WTC11 (cell line): Measurements from ENCODE around the gene SCAF11. TPM values are rescaled to one million over a fixed set of nuclear protein-coding genes. Genes with fewer than 3 reads are reported as not detected.

Experiments
- ATAC-seq: fragments of 200-7000 bp; cut with Tn5 transposase; 2 replicates; pipeline ENCODE4 v1.10.0; 2021; ENCODE audit warnings: mild to moderate bottlenecking, moderate library complexity
- CTCF ChIA-PET: fragments of 300-600 bp; sonication (Branson Sonifier 250); formaldehyde crosslinking; loops from one replicate; lab custom pipeline; 2021; ENCODE audit warnings: antibody characterized with exemption; lab: Charles Lee
- POLR2A ChIA-PET: fragments of 350-600 bp; sonication (Branson Sonifier 250); formaldehyde crosslinking; loops from one replicate; lab custom pipeline; 2021; ENCODE audit warnings: antibody characterized with exemption; lab: Charles Lee
- DNase-seq: peaks from one replicate; pipeline ENCODE4 v3.0.0; 2021; ENCODE audit warnings: low spot score
- H3K27ac Mint-ChIP-seq: 2 replicates; pipeline ENCODE4 v1.8.0; 2021; ENCODE audit warnings: mixed read lengths
- H3K27me3 Mint-ChIP-seq: 2 replicates; pipeline ENCODE4 v1.8.0; 2021; ENCODE audit warnings: low read depth, mild to moderate bottlenecking, moderate library complexity, mixed read lengths
- H3K36me3 Mint-ChIP-seq: 2 replicates; pipeline ENCODE4 v1.8.0; 2021; ENCODE audit warnings: mixed read lengths
- H3K4me1 Mint-ChIP-seq: 2 replicates; pipeline ENCODE4 v1.8.0; 2022; ENCODE audit warnings: mixed read lengths
- H3K4me3 Mint-ChIP-seq: 2 replicates; pipeline ENCODE4 v1.8.0; 2021; ENCODE audit warnings: mild to moderate bottlenecking, moderate library complexity, mixed read lengths
- H3K9me3 Mint-ChIP-seq: 2 replicates; pipeline ENCODE4 v1.8.0; 2021; ENCODE audit warnings: mixed read lengths
- AR ChIP-seq: fragments of 250-450 bp; sonication (Bioruptor Pico); IDR thresholded peaks from 2 replicates; pipeline ENCODE4 v1.9.0; 2021; ENCODE audit warnings: mild to moderate bottlenecking
- ATF2 ChIP-seq: sonication (generic); formaldehyde crosslinking; IDR thresholded peaks from 2 replicates; pipeline ENCODE4 v1.8.1; 2022; ENCODE audit warnings: low read depth, missing genetic modification reagents, borderline replicate concordance
- CBFB ChIP-seq: sonication (generic); formaldehyde crosslinking; IDR thresholded peaks from 2 replicates; pipeline ENCODE4 v1.8.1; 2022; ENCODE audit warnings: mild to moderate bottlenecking, low read depth, missing genetic modification reagents
- ELF4 ChIP-seq: sonication (generic); formaldehyde crosslinking; IDR thresholded peaks from 2 replicates; pipeline ENCODE4 v1.8.1; 2022; ENCODE audit warnings: low read depth, mild to moderate bottlenecking, moderate library complexity, missing genetic modification reagents
- FOXJ3 ChIP-seq: sonication (generic); formaldehyde crosslinking; IDR thresholded peaks from 2 replicates; pipeline ENCODE4 v1.9.0; 2021; ENCODE audit warnings: missing genetic modification reagents, mild to moderate bottlenecking, borderline replicate concordance
- NR1H2 ChIP-seq: sonication (generic); formaldehyde crosslinking; IDR thresholded peaks from 2 replicates; pipeline ENCODE4 v1.9.0; 2021; ENCODE audit warnings: mild to moderate bottlenecking, moderate library complexity, missing genetic modification reagents
- SMAD3 ChIP-seq: sonication (generic); formaldehyde crosslinking; IDR thresholded peaks from 2 replicates; pipeline ENCODE4 v1.8.0; 2022; ENCODE audit warnings: missing genetic modification reagents, mild to moderate bottlenecking, borderline replicate concordance
- SMAD4 ChIP-seq: sonication (generic); formaldehyde crosslinking; IDR thresholded peaks from 2 replicates; pipeline ENCODE4 v1.8.0; 2022; ENCODE audit warnings: mild to moderate bottlenecking, missing genetic modification reagents
- SOX15 ChIP-seq: fragments of 250-450 bp; sonication (Bioruptor Pico); IDR thresholded peaks from 2 replicates; pipeline ENCODE4 v1.9.0; 2021; ENCODE audit warnings: mild to moderate bottlenecking
- TP53 ChIP-seq: sonication (generic); formaldehyde crosslinking; IDR thresholded peaks from 2 replicates; pipeline ENCODE4 v1.8.1; 2023; ENCODE audit warnings: mild to moderate bottlenecking, missing genetic modification reagents
- ZBTB21 ChIP-seq: sonication (generic); formaldehyde crosslinking; IDR thresholded peaks from 2 replicates; pipeline ENCODE4 v1.8.1; 2023; ENCODE audit warnings: mild to moderate bottlenecking, missing genetic modification reagents, borderline replicate concordance
- ZBTB43 ChIP-seq: sonication (generic); formaldehyde crosslinking; IDR thresholded peaks from 2 replicates; pipeline ENCODE4 v1.8.1; 2023; ENCODE audit warnings: mild to moderate bottlenecking, missing genetic modification reagents
- ZNF121 ChIP-seq: sonication (generic); formaldehyde crosslinking; IDR thresholded peaks from 2 replicates; pipeline ENCODE4 v1.8.0; 2023; ENCODE audit warnings: missing genetic modification reagents
- ZNF532 ChIP-seq: fragments of 250-450 bp; sonication (Bioruptor Pico); IDR thresholded peaks from 2 replicates; pipeline ENCODE4 v1.9.0; 2021; ENCODE audit warnings: mild to moderate bottlenecking, borderline replicate concordance
- ZNF671 ChIP-seq: fragments of 250-450 bp; sonication (Bioruptor Pico); IDR thresholded peaks from 2 replicates; pipeline ENCODE4 v1.8.0; 2021; ENCODE audit warnings: mild to moderate bottlenecking
- total RNA-seq: library from RNA; stranded (reverse); gene quantifications from 3 replicates; pipeline ENCODE4 v1.2.3, GENCODE V29; 2021

SCAF11 gene
- total RNA-seq, 1 experiment from 2014 or later: 72.6 TPM

GRCh38 chr12:45962553-45963325, 27.6 kb downstream of the SCAF11 start:
- H3K4me3 Mint-ChIP-seq: no peak overlapping the region
- peak overlapping the region; percentile 56 for H3K27ac Mint-ChIP-seq
- ChIA-PET CTCF (no interaction called here), POLR2A (no interaction called here)
- DNase-seq: no peak
- H3K27me3 Mint-ChIP-seq: no peaks in the 10 kb centered on the region
- TF ChIP-seq ZBTB43 (no peak), AR (CRISPR knock-in tag) (no peak), ZNF532 (CRISPR knock-in tag) (no peak)
- no peaks in the 10 kb centered on the region; the same call in 1 of the 2 replicates for H3K36me3 Mint-ChIP-seq
- no peaks in the 10 kb centered on the region for H3K9me3 Mint-ChIP-seq
- H3K4me1 Mint-ChIP-seq: peaks cover 27% of the 10 kb centered on the region
- peak; percentile 22; the same call in 1 of the 2 replicates for ATAC-seq

- ChIA-PET CTCF (no interaction called here), POLR2A (no interaction called here)
- no peaks in the 10 kb centered on the region; the same call in 1 of the 2 replicates for H3K36me3 Mint-ChIP-seq
- TF ChIP-seq ZNF532 (CRISPR knock-in tag): no peak
- no peak overlapping the region for H3K27ac Mint-ChIP-seq
- DNase-seq (no peak), ATAC-seq (no peak)
- H3K4me1 Mint-ChIP-seq: peaks cover 12% of the 10 kb centered on the region
- H3K27me3 Mint-ChIP-seq: no peaks in the 10 kb centered on the region
- no peak overlapping the region for H3K4me3 Mint-ChIP-seq
- no peaks in the 10 kb centered on the region for H3K9me3 Mint-ChIP-seq
Measured at GRCh38 chr12:45959728-45960127, 30.6 kb downstream of the SCAF11 start.

GRCh38 chr12:45959025-45959424, 31.3 kb downstream of the SCAF11 start:
- no peak for ATAC-seq
- H3K27me3 Mint-ChIP-seq: no peaks in the 10 kb centered on the region
- no peaks in the 10 kb centered on the region; the same call in 1 of the 2 replicates for H3K36me3 Mint-ChIP-seq
- DNase-seq: no peak
- H3K4me3 Mint-ChIP-seq: no peak overlapping the region
- CTCF ChIA-PET: no interaction called here
- POLR2A ChIA-PET: no interaction called here
- no peak overlapping the region for H3K27ac Mint-ChIP-seq
- H3K4me1 Mint-ChIP-seq: peaks cover 9% of the 10 kb centered on the region
- no peaks in the 10 kb centered on the region for H3K9me3 Mint-ChIP-seq
- no peak for TF ChIP-seq ZNF671
- TF ChIP-seq ZBTB21 (CRISPR knock-in tag): no peak
- no peak for TF ChIP-seq CBFB (CRISPR knock-in tag)
- TF ChIP-seq NR1H2 (CRISPR knock-in tag): no peak
- TF ChIP-seq ELF4 (CRISPR knock-in tag): no peak
- TF ChIP-seq SOX15 (CRISPR knock-in tag): no peak
- no peak for TF ChIP-seq ATF2 (CRISPR knock-in tag)
- no peak for TF ChIP-seq SMAD3 (CRISPR knock-in tag)
- TF ChIP-seq SMAD4 (CRISPR knock-in tag): no peak
- no peak for TF ChIP-seq TP53 (CRISPR knock-in tag)
- TF ChIP-seq ZNF121 (CRISPR knock-in tag): no peak
- TF ChIP-seq FOXJ3 (CRISPR knock-in tag): no peak
